H1 (cell line): ENCODE measurements around the gene MARCHF3. TPM values are rescaled to one million over a fixed set of nuclear protein-coding genes. Genes with fewer than 3 reads are reported as not detected.

ENCODE experiments used
- CTCF ChIA-PET: fragments of 300-600 bp; sonication (Branson Sonifier 250); formaldehyde crosslinking; loops from one replicate; lab custom pipeline; 2021; ENCODE audit not compliant: partially characterized antibody; lab: Charles Lee
- POLR2A ChIA-PET: fragments of 300-600 bp; sonication (Branson Sonifier 250); formaldehyde crosslinking; loops from one replicate; lab custom pipeline; 2021; ENCODE audit warnings: inconsistent platforms; ENCODE audit not compliant: partially characterized antibody; lab: Charles Lee
- DNase-seq, 2 experiments: peaks; one replicate each; pipeline versions ENCODE4 v3.0.0 to v3.0.0-alpha.2; 2010 to 2022; ENCODE audit warnings: low spot score in 2 of 2, low read depth in 1 of 2, mixed read lengths in 1 of 2
- FAIRE-seq: peaks from 2 replicates; lab custom pipeline; 2011; peaks lifted over from hg19 to GRCh38; lab: Jason Lieb, UNC
- H2AFZ ChIP-seq: 2 replicates; pipeline ENCODE4 v1.8.1; 2012; ENCODE audit warnings: low read length, inconsistent platforms
- H2AK5ac ChIP-seq: 2 replicates; pipeline ENCODE4 v1.6.1; 2013; ENCODE audit warnings: low read depth, low read length
- H2BK120ac ChIP-seq: replicated peaks from 2 replicates; pipeline ENCODE3; 2013; ENCODE audit warnings: low read depth, low read length, inconsistent platforms
- H2BK12ac ChIP-seq: 2 replicates; pipeline ENCODE4 v1.6.1; 2013; ENCODE audit warnings: low read depth, low read length
- H2BK15ac ChIP-seq: 2 replicates; pipeline ENCODE4 v1.6.1; 2013; ENCODE audit warnings: low read length
- H2BK20ac ChIP-seq: 2 replicates; pipeline ENCODE4 v1.6.1; 2013; ENCODE audit warnings: low read length
- H2BK5ac ChIP-seq: 2 replicates; pipeline ENCODE4 v1.6.1; 2013; ENCODE audit warnings: low read depth, low read length
- H3K14ac ChIP-seq: 2 replicates; pipeline ENCODE4 v1.6.1; 2013; ENCODE audit warnings: inconsistent platforms; ENCODE audit not compliant: insufficient read length
- H3K18ac ChIP-seq: 2 replicates; pipeline ENCODE4 v1.6.1; 2013; ENCODE audit warnings: low read length; ENCODE audit errors: extremely low read depth
- H3K23ac ChIP-seq: 2 replicates; pipeline ENCODE4 v1.6.1; 2013; ENCODE audit warnings: inconsistent platforms; ENCODE audit not compliant: insufficient read length
- H3K23me2 ChIP-seq: 2 replicates; pipeline ENCODE4 v1.6.1; 2013; ENCODE audit warnings: low read depth, low read length
- H3K27ac ChIP-seq: 2 replicates; pipeline ENCODE4 v1.6.1; 2011; ENCODE audit warnings: low read depth, low read length, inconsistent platforms
- H3K27me3 ChIP-seq, 4 experiments: replicated peaks in 1 of 4; 1 replicate in 1 of 4; 2 replicates in 3 of 4; pipeline versions ENCODE4 v1.6.1 to v1.8.1; 2011 to 2013; ENCODE audit warnings: low read length in 3 of 4, mild to moderate bottlenecking in 3 of 4, inconsistent platforms in 2 of 4, mixed read lengths in 2 of 4, moderate library complexity in 1 of 4; ENCODE audit not compliant: control insufficient read depth in 3 of 4, insufficient read depth in 3 of 4; ENCODE audit errors: extremely low read depth in 1 of 4
- H3K36me3 ChIP-seq, 4 experiments: 2 replicates each; pipeline versions ENCODE4 v1.6.1 to v1.8.1; 2011 to 2013; ENCODE audit warnings: mild to moderate bottlenecking in 4 of 4, low read length in 3 of 4, moderate library complexity in 2 of 4, control low read depth in 1 of 4, inconsistent platforms in 1 of 4; ENCODE audit not compliant: insufficient read depth in 4 of 4, control insufficient read depth in 2 of 4
- H3K4ac ChIP-seq: replicated peaks from 2 replicates; pipeline ENCODE3; 2013; ENCODE audit warnings: low read length, low read depth, mixed read lengths, inconsistent platforms; ENCODE audit not compliant: insufficient read length
- H3K4me1 ChIP-seq, 4 experiments: replicated peaks in 1 of 4; 1 replicate in 1 of 4; 2 replicates in 3 of 4; pipeline versions ENCODE4 v1.6.1 to v1.8.1; 2011 to 2013; ENCODE audit warnings: low read length in 3 of 4, inconsistent platforms in 2 of 4, mixed read lengths in 1 of 4; ENCODE audit not compliant: insufficient read depth in 4 of 4, control insufficient read depth in 3 of 4
- H3K4me2 ChIP-seq, 2 experiments: 2 replicates each; pipeline versions ENCODE4 v1.6.1 to v1.8.1; 2011 to 2013; ENCODE audit warnings: low read depth in 2 of 2, low read length in 2 of 2, control low read depth in 1 of 2, inconsistent platforms in 1 of 2, mild to moderate bottlenecking in 1 of 2; ENCODE audit not compliant: insufficient read depth in 1 of 2
- H3K4me3 ChIP-seq, 4 experiments: fragments of 200-600, 300-600 bp in 1 of 4; sonication (generic), shearing (Covaris generic), sonication (Bioruptor Twin) in 1 of 4; 2 replicates each; pipeline versions ENCODE4 v1.5.1 to v1.8.1; 2011 to 2016; ENCODE audit warnings: low read length in 4 of 4, low read depth in 3 of 4, control low read depth in 2 of 4, inconsistent platforms in 2 of 4, mild to moderate bottlenecking in 2 of 4, mixed read lengths in 1 of 4, moderate library complexity in 1 of 4; ENCODE audit not compliant: insufficient read depth in 2 of 4; ENCODE audit errors: extremely low read depth in 1 of 4
- H3K56ac ChIP-seq: replicated peaks from 2 replicates; pipeline ENCODE3; 2013; ENCODE audit warnings: low read depth, mild to moderate bottlenecking, mixed read lengths, low read length, inconsistent platforms; ENCODE audit not compliant: insufficient read length
- H3K79me1 ChIP-seq: 2 replicates; pipeline ENCODE4 v1.6.1; 2013; ENCODE audit warnings: low read depth, low read length, control low read depth
- H3K79me2 ChIP-seq, 2 experiments: 2 replicates each; pipeline versions ENCODE4 v1.6.1 to v1.8.1; 2012 to 2013; ENCODE audit warnings: low read length in 2 of 2, mild to moderate bottlenecking in 2 of 2, inconsistent platforms in 1 of 2; ENCODE audit not compliant: insufficient read depth in 2 of 2, control insufficient read depth in 1 of 2
- H3K9ac ChIP-seq, 4 experiments: replicated peaks in 1 of 4; 1 replicate in 1 of 4; 2 replicates in 3 of 4; pipeline versions ENCODE4 v1.6.1 to v1.8.1; 2011 to 2013; ENCODE audit warnings: low read depth in 3 of 4, low read length in 3 of 4, control low read depth in 2 of 4, mild to moderate bottlenecking in 2 of 4, moderate library complexity in 2 of 4, inconsistent platforms in 1 of 4; ENCODE audit errors: extremely low read depth in 1 of 4
- H3K9me3 ChIP-seq, 2 experiments: 2 replicates each; pipeline versions ENCODE4 v1.6.1 to v1.8.1; 2012 to 2013; ENCODE audit warnings: mild to moderate bottlenecking in 2 of 2, moderate library complexity in 2 of 2, control low read depth in 1 of 2, inconsistent platforms in 1 of 2, low read depth in 1 of 2, low read length in 1 of 2, mixed read lengths in 1 of 2; ENCODE audit not compliant: insufficient read depth in 2 of 2
- H4K20me1 ChIP-seq, 2 experiments: replicated peaks in 1 of 2; 2 replicates each; pipeline versions ENCODE3 to v1.8.1; 2011 to 2013; ENCODE audit warnings: inconsistent platforms in 2 of 2, low read length in 2 of 2, mild to moderate bottlenecking in 1 of 2; ENCODE audit not compliant: insufficient read depth in 2 of 2, control insufficient read depth in 1 of 2
- H4K5ac ChIP-seq: 2 replicates; pipeline ENCODE4 v1.6.1; 2013; ENCODE audit warnings: low read length, low read depth, mixed read lengths, inconsistent platforms; ENCODE audit not compliant: insufficient read length
- H4K8ac ChIP-seq: 2 replicates; pipeline ENCODE4 v1.8.0; 2013; ENCODE audit warnings: mild to moderate bottlenecking, moderate library complexity, low read length, inconsistent platforms; ENCODE audit not compliant: insufficient read depth; ENCODE audit errors: extremely low read depth
- H4K91ac ChIP-seq: replicated peaks from 2 replicates; pipeline ENCODE3; 2013; ENCODE audit warnings: low read length, mixed read lengths, inconsistent platforms; ENCODE audit not compliant: insufficient read length
- CHD1 ChIP-seq: IDR thresholded peaks from 2 replicates; pipeline ENCODE4 v1.6.1; 2012; ENCODE audit warnings: low read depth, low read length, improper control_type of control experiment
- CREB1 ChIP-seq: IDR thresholded peaks from 2 replicates; pipeline ENCODE4 v1.6.1; 2012; ENCODE audit warnings: inconsistent platforms
- POU5F1 ChIP-seq: IDR thresholded peaks from 2 replicates; pipeline ENCODE4 v1.6.1; 2011; ENCODE audit warnings: low read depth, mild to moderate bottlenecking, low read length, moderate library complexity
- RXRA ChIP-seq: IDR thresholded peaks from 2 replicates; pipeline ENCODE4 v1.6.1; 2011; ENCODE audit warnings: low read depth, mild to moderate bottlenecking, low read length, moderate library complexity; ENCODE audit not compliant: insufficient read depth
- SIX5 ChIP-seq: IDR thresholded peaks from 2 replicates; pipeline ENCODE4 v1.6.1; 2011; ENCODE audit warnings: mild to moderate bottlenecking, low read depth, low read length
- TAF7 ChIP-seq: optimal IDR thresholded peaks from 2 replicates; pipeline ENCODE3; 2011; ENCODE audit warnings: low read depth, mild to moderate bottlenecking, inconsistent platforms, low read length, moderate library complexity, borderline replicate concordance
- TEAD4 ChIP-seq: IDR thresholded peaks from 2 replicates; pipeline ENCODE4 v1.6.1; 2012; ENCODE audit warnings: low read depth, low read length, inconsistent platforms, mixed read lengths
- ZNF274 ChIP-seq: IDR thresholded peaks from 2 replicates; pipeline ENCODE4 v1.7.0; 2012; ENCODE audit warnings: low read length, borderline replicate concordance; ENCODE audit errors: extremely low read depth
- WGBS, 2 experiments: shearing (Covaris generic) in 1 of 2; methylation state at CpG; one replicate each; pipeline versions ENCODE4 v1.1.6 to v1.1.7; 2013 to 2015; ENCODE audit warnings: low lambda C conversion rate in 2 of 2, mixed read lengths in 2 of 2, inconsistent platforms in 1 of 2, low coverage in 1 of 2, missing lambda C conversion rate in 1 of 2; ENCODE audit not compliant: insufficient replicate concordance in 2 of 2, insufficient coverage in 1 of 2, insufficient read length in 1 of 2; ENCODE audit errors: extremely low coverage in 1 of 2, missing lambda C conversion rate in 1 of 2; 5-methylcytosine and 5-hydroxymethylcytosine counted together
- polyA plus RNA-seq, 7 experiments: library from polyadenylated mRNA; depleted of rRNA in 3 of 7; stranded (reverse) in 5 of 7; unstranded in 2 of 7; fragments of >200 nt in 5 of 7; fragments of 200-250 nt in 2 of 7; gene quantifications; 1 replicate in 5 of 7; 2 replicates in 1 of 7; 4 replicates in 1 of 7; pipeline versions ENCODE4 v1.2.1 to v1.2.3, GENCODE V29; 2011 to 2013; ENCODE audit warnings: missing spikeins in 2 of 7, mixed read lengths in 2 of 7
- total RNA-seq: library from RNA; stranded (reverse); fragmentation: NEBNext Ultra II Directional; extraction: Animal tissue kit (Norgen Biotek cat#: 25700); gene quantifications from 2 replicates; pipeline ENCODE4 v1.2.1, GENCODE V29; 2021

Gene MARCHF3
- total and polyA plus RNA-seq, 2 of the 8 experiments (the other 6 are each of a cell fraction or from before 2014, with no cell fraction given), result 12.0 to 16.9 TPM

- Histone ChIP-seq H3K9me3 (no peaks in the 10 kb centered on the region), H2BK15ac (no peak overlapping the region), H2AK5ac (no peak overlapping the region), H3K18ac (no peak overlapping the region), H3K79me2 (peaks cover 0 to 20% of the 10 kb centered on the region in 2 experiments; a peak in 2 of 4 replicates), H4K91ac (no peak overlapping the region), H4K20me1 (peaks cover 0 to 5% of the 10 kb centered on the region in 2 experiments), H2BK5ac (no peak overlapping the region), H3K36me3 (peaks cover 13 to 93% (median 44%) of the 10 kb centered on the region in 4 experiments), H3K14ac (no peak overlapping the region), H3K27me3 (no peaks in the 10 kb centered on the region), H3K23ac (no peak overlapping the region), H2BK120ac (no peak overlapping the region), H4K5ac (no peak overlapping the region), H3K4me2 (no peak overlapping the region), H4K8ac (no peak overlapping the region), H3K4ac (no peak overlapping the region), H3K23me2 (no peaks in the 10 kb centered on the region), H3K79me1 (no peaks in the 10 kb centered on the region), H2BK20ac (no peak overlapping the region), H3K56ac (no peak overlapping the region), H2AFZ (no peak overlapping the region), H3K27ac (no peak overlapping the region), H3K4me3 (no peak overlapping the region), H2BK12ac (no peak overlapping the region), H3K4me1 (no peaks in the 10 kb centered on the region), H3K9ac (no peak overlapping the region)
- DNase-seq (no peak), FAIRE-seq (no peak)
- 88% methylated on average over 4 of the region's 4 CpGs; no CpG with 5 or more reads in 1 of the 2 experiments for WGBS, 2 experiments
- POLR2A ChIA-PET, result no interaction called here
- CTCF ChIA-PET, result interaction anchor here (0.7 to 0.9 kb wide), 2 partner anchors 9 to 18 kb away, joined by 3 to 4 read pairs; no protein-coding TSS in a partner anchor
- TF ChIP-seq CHD1 (no peak), SIX5 (no peak), POU5F1 (no peak), ZNF274 (no peak), TAF7 (no peak), RXRA (no peak), CREB1 (no peak), TEAD4 (no peak)
Observed at GRCh38 chr5:126818736-126819135, 211.6 kb downstream of the MARCHF3 start.
